ENCODE measurements around the gene TBKBP1. TPM values are rescaled to one million over a fixed set of nuclear protein-coding genes. Genes with fewer than 3 reads are reported as not detected.

Gene TBKBP1
- total and polyA plus RNA-seq, 9 of the 15 experiments (the other 6 are each of a cell fraction or from before 2014, with no cell fraction given): 0.03 to 15.6 (median 6.8) TPM

- no peak for TF ChIP-seq MLLT1 (IDR thresholded peaks at IDR 0.05)
- TF ChIP-seq ZFPM2 (CRISPR knock-in tag; IDR thresholded peaks at IDR 0.05): no peak
- TF ChIP-seq LARP7 (IDR thresholded peaks at IDR 0.05): no peak
- TF ChIP-seq POLR3G (IDR thresholded peaks at IDR 0.05; ENCODE audit: extremely low read depth, insufficient read length, insufficient replicate concordance): no peak
- TF ChIP-seq CREB3 (tag; conservative IDR thresholded peaks at IDR 0.05; ENCODE audit: low read depth): no peak
- TF ChIP-seq HMGXB4 (CRISPR knock-in tag; IDR thresholded peaks at IDR 0.05): no peak
- TF ChIP-seq SIX5 (IDR thresholded peaks at IDR 0.05; ENCODE audit: borderline replicate concordance in 1 of 2, insufficient read depth in 1 of 2, low read depth in 1 of 2, low read length in 2 of 2): no peak
- TF ChIP-seq EGR1 (conservative IDR thresholded peaks at IDR 0.05): peak; percentile 78
- TF ChIP-seq SMARCE1 (IDR thresholded peaks at IDR 0.05): 0 out of 2 replicates have a peak, but pooled peaks have one; percentile 34
- TF ChIP-seq ZNF76 (CRISPR knock-in tag; IDR thresholded peaks at IDR 0.05; ENCODE audit: borderline replicate concordance): no peak
- TF ChIP-seq MGA (IDR thresholded peaks at IDR 0.05): peak; percentile 67; the same call in 1 of the 2 replicates
These were observed 844 bp downstream of the TBKBP1 start (continued) for GRCh38 chr17:47694581-47695428.
